ENCODE measurements around the gene MLLT10.

MLLT10 gene

GRCh38 chr10:21791276-21791675 is 257.2 kb downstream of the MLLT10 start:
- no peak for DNase-seq (ENCODE audit: low spot score)

All from NAMALWA (cell line).